ENCODE measurements around the gene HIP1R.
"Not testable (repeated sequence)": the region's sequence is repeated elsewhere in the genome, so short reads cannot be mapped to it uniquely, and the experiment has no call there.

The HIP1R gene

GRCh38 chr12:122834921-122835749 lies at the start of gene HIP1R:
Gene HIP1R, plus strand, starts transcription at chr12:122835457. Its CDS starts 94 bp downstream, at chr12:122835551.
- peak; percentile 64 for DNase-seq

- DNase-seq: peak; percentile 29
Observed at GRCh38 chr12:122785503-122785902, 49.8 kb upstream of the HIP1R start.

GRCh38 chr12:122788387-122788786 lies 46.9 kb upstream of the HIP1R start:
- DNase-seq: no peak

- DNase-seq: no peak
Observed at GRCh38 chr12:122789637-122790036, 45.6 kb upstream of the HIP1R start.

GRCh38 chr12:122790393-122791075 lies 44.7 kb upstream of the HIP1R start:
- DNase-seq: no peak

GRCh38 chr12:122793685-122794106 lies 41.6 kb upstream of the HIP1R start:
- peak; percentile 62 for DNase-seq

GRCh38 chr12:122795807-122796206 lies 39.5 kb upstream of the HIP1R start:
- no peak for DNase-seq

- no peak for DNase-seq
Observed at GRCh38 chr12:122799641-122800243, 35.5 kb upstream of the HIP1R start.

- DNase-seq: no peak
Observed at GRCh38 chr12:122803937-122804336, 31.3 kb upstream of the HIP1R start.

GRCh38 chr12:122804957-122805356 lies 30.3 kb upstream of the HIP1R start:
- DNase-seq: not testable (repeated sequence)

- no peak for DNase-seq
Observed at GRCh38 chr12:122807651-122808050, 27.6 kb upstream of the HIP1R start.

GRCh38 chr12:122811777-122812176 lies 23.5 kb upstream of the HIP1R start:
- DNase-seq: no peak

- no peak for DNase-seq
Observed at GRCh38 chr12:122813310-122813713, 21.9 kb upstream of the HIP1R start.

GRCh38 chr12:122819209-122819785 lies 16.0 kb upstream of the HIP1R start:
- no peak for DNase-seq

- no peak for DNase-seq
Observed at GRCh38 chr12:122820138-122820537, 15.1 kb upstream of the HIP1R start.

GRCh38 chr12:122820838-122821271 lies 14.4 kb upstream of the HIP1R start:
- no peak for DNase-seq

- no peak for DNase-seq
Observed at GRCh38 chr12:122823429-122823828, 11.8 kb upstream of the HIP1R start.

- DNase-seq: peak; percentile 19
Observed at GRCh38 chr12:122825773-122826724, 9.2 kb upstream of the HIP1R start.

- no peak for DNase-seq
Observed at GRCh38 chr12:122827258-122827657, 8.0 kb upstream of the HIP1R start.

- no peak for DNase-seq
Observed at GRCh38 chr12:122830517-122831214, 4.6 kb upstream of the HIP1R start.

All from RPMI8226 (cell line).